ENCODE results near the gene ARHGEF6.

ARHGEF6 gene

GRCh38 chrX:136691028-136691809, 89.5 kb downstream of the ARHGEF6 start:
- no peak for DNase-seq

GRCh38 chrX:136689436-136689835, 91.3 kb downstream of the ARHGEF6 start:
- no peak for DNase-seq

GRCh38 chrX:136687457-136687856, 93.3 kb downstream of the ARHGEF6 start:
- DNase-seq, result peak; percentile 53 to 63

GRCh38 chrX:136684120-136684519, 96.6 kb downstream of the ARHGEF6 start:
- no peak for DNase-seq

GRCh38 chrX:136679531-136679930, 101.2 kb downstream of the ARHGEF6 start:
- no peak for DNase-seq

- no peak for DNase-seq
These were observed 106.3 kb downstream of the ARHGEF6 start for GRCh38 chrX:136674270-136674985.

GRCh38 chrX:136671006-136671610, 109.6 kb downstream of the ARHGEF6 start:
- DNase-seq, result no peak

GRCh38 chrX:136667446-136668168, 113.1 kb downstream of the ARHGEF6 start:
- DNase-seq, result no peak

GRCh38 chrX:136666088-136666487, 114.6 kb downstream of the ARHGEF6 start:
- no peak for DNase-seq

GRCh38 chrX:136665258-136665900, 115.4 kb downstream of the ARHGEF6 start:
- DNase-seq, result no peak

GRCh38 chrX:136662976-136663375, 117.8 kb downstream of the ARHGEF6 start:
- no peak for DNase-seq

- no peak for DNase-seq
These were observed 118.6 kb downstream of the ARHGEF6 start for GRCh38 chrX:136662104-136662503.

GRCh38 chrX:136660896-136661295, 119.8 kb downstream of the ARHGEF6 start:
- DNase-seq, result no peak

- DNase-seq, result no peak
These were observed 121.6 kb downstream of the ARHGEF6 start for GRCh38 chrX:136659174-136659573.

- DNase-seq, result no peak
These were observed 122.6 kb downstream of the ARHGEF6 start for GRCh38 chrX:136658151-136658550.

- no peak for DNase-seq
These were observed 124.3 kb downstream of the ARHGEF6 start for GRCh38 chrX:136656361-136656964.

- no peak for DNase-seq
These were observed 127.7 kb downstream of the ARHGEF6 start for GRCh38 chrX:136652822-136653723.

- DNase-seq, result no peak
These were observed 129.9 kb downstream of the ARHGEF6 start for GRCh38 chrX:136650811-136651210.

- peak; percentile 42 to 58 for DNase-seq
These were observed 132.9 kb downstream of the ARHGEF6 start, which contains the start of gene CD40LG for GRCh38 chrX:136647677-136648360. CD40LG (plus strand) TSS chrX:136648158; CDS start chrX:136648249, 91 bp downstream.

GRCh38 chrX:136646602-136647239, 134.0 kb downstream of the ARHGEF6 start:
- peak; percentile 60 to 68 for DNase-seq

Data from activated CD4-positive, alpha-beta T cell treated with anti-CD3 and anti-CD28 coated beads for 4 hours (primary cell).